Measurements from ENCODE around the gene PSMD4.

DNA sequence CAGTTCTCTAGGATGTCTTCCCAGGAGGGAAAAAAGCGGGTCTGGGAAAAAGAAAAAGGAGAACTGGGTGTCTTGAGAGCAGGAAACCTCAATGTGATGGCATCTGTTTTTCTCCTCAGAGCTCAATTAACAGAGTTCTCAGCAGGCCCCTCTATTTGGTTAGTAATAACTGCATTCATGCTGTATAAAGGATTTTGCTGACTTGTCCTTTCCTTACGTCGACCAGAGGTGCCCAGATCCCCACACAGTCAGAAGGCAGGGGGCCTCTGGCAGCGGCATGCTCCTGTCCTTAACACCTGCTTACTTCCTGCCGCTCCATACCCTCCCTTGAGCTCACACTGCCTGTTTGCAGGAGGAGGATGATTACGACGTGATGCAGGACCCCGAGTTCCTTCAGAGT lies 12.3 kb downstream of the PSMD4 start:
- TF ChIP-seq ZNF777 (tag by site-specific recombination; IDR thresholded peaks at IDR 0.05; ENCODE audit: borderline replicate concordance) (no peak), CTCF (tag by site-specific recombination; IDR thresholded peaks at IDR 0.05) (no peak), ZBTB7A (tag by site-specific recombination; IDR thresholded peaks at IDR 0.05; ENCODE audit: low read depth) (no peak), ZNF146 (tag by site-specific recombination; IDR thresholded peaks at IDR 0.05) (no peak), SALL2 (tag by site-specific recombination; IDR thresholded peaks at IDR 0.05; ENCODE audit: borderline replicate concordance) (no peak)
- TF ChIP-seq, protein P1, sequence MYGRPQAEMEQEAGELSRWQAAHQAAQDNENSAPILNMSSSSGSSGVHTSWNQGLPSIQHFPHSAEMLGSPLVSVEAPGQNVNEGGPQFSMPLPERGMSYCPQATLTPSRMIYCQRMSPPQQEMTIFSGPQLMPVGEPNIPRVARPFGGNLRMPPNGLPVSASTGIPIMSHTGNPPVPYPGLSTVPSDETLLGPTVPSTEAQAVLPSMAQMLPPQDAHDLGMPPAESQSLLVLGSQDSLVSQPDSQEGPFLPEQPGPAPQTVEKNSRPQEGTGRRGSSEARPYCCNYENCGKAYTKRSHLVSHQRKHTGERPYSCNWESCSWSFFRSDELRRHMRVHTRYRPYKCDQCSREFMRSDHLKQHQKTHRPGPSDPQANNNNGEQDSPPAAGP (tag by site-specific recombination; IDR thresholded peaks at IDR 0.05), result no peak

Data from HEK293 (cell line).